WTC11 (cell line): ENCODE data around the gene CD3G. TPM values are rescaled to one million over a fixed set of nuclear protein-coding genes. Genes with fewer than 3 reads are reported as not detected.

Experiments used
- ATAC-seq: fragments of 200-7000 bp; cut with Tn5 transposase; 2 replicates; pipeline ENCODE4 v1.10.0; 2021; ENCODE audit warnings: mild to moderate bottlenecking, moderate library complexity
- CTCF ChIA-PET: fragments of 300-600 bp; sonication (Branson Sonifier 250); formaldehyde crosslinking; loops from one replicate; lab custom pipeline; 2021; ENCODE audit warnings: antibody characterized with exemption; lab: Charles Lee
- POLR2A ChIA-PET: fragments of 350-600 bp; sonication (Branson Sonifier 250); formaldehyde crosslinking; loops from one replicate; lab custom pipeline; 2021; ENCODE audit warnings: antibody characterized with exemption; lab: Charles Lee
- DNase-seq: peaks from one replicate; pipeline ENCODE4 v3.0.0; 2021; ENCODE audit warnings: low spot score
- H3K27ac Mint-ChIP-seq: 2 replicates; pipeline ENCODE4 v1.8.0; 2021; ENCODE audit warnings: mixed read lengths
- H3K27me3 Mint-ChIP-seq: 2 replicates; pipeline ENCODE4 v1.8.0; 2021; ENCODE audit warnings: low read depth, mild to moderate bottlenecking, moderate library complexity, mixed read lengths
- H3K36me3 Mint-ChIP-seq: 2 replicates; pipeline ENCODE4 v1.8.0; 2021; ENCODE audit warnings: mixed read lengths
- H3K4me1 Mint-ChIP-seq: 2 replicates; pipeline ENCODE4 v1.8.0; 2022; ENCODE audit warnings: mixed read lengths
- H3K4me3 Mint-ChIP-seq: 2 replicates; pipeline ENCODE4 v1.8.0; 2021; ENCODE audit warnings: mild to moderate bottlenecking, moderate library complexity, mixed read lengths
- H3K9me3 Mint-ChIP-seq: 2 replicates; pipeline ENCODE4 v1.8.0; 2021; ENCODE audit warnings: mixed read lengths
- ATF3 ChIP-seq: sonication (generic); formaldehyde crosslinking; conservative IDR thresholded peaks from 2 replicates; pipeline ENCODE4 v1.8.1; 2022; ENCODE audit warnings: mild to moderate bottlenecking, missing genetic modification reagents
- ELF4 ChIP-seq: sonication (generic); formaldehyde crosslinking; IDR thresholded peaks from 2 replicates; pipeline ENCODE4 v1.8.1; 2022; ENCODE audit warnings: low read depth, mild to moderate bottlenecking, moderate library complexity, missing genetic modification reagents
- GABPB1 ChIP-seq: sonication (generic); formaldehyde crosslinking; IDR thresholded peaks from 2 replicates; pipeline ENCODE4 v1.8.1; 2023; ENCODE audit warnings: mild to moderate bottlenecking, missing genetic modification reagents
- MYBL2 ChIP-seq: sonication (generic); formaldehyde crosslinking; IDR thresholded peaks from 2 replicates; pipeline ENCODE4 v1.8.1; 2023; ENCODE audit warnings: mild to moderate bottlenecking, moderate library complexity, missing genetic modification reagents
- NFATC4 ChIP-seq: fragments of 250-450 bp; sonication (Bioruptor Pico); IDR thresholded peaks from 2 replicates; pipeline ENCODE4 v1.9.0; 2021; ENCODE audit warnings: mild to moderate bottlenecking
- NR1H2 ChIP-seq: sonication (generic); formaldehyde crosslinking; IDR thresholded peaks from 2 replicates; pipeline ENCODE4 v1.9.0; 2021; ENCODE audit warnings: mild to moderate bottlenecking, moderate library complexity, missing genetic modification reagents
- RELA ChIP-seq: sonication (generic); formaldehyde crosslinking; IDR thresholded peaks from 2 replicates; pipeline ENCODE4 v1.8.1; 2022; ENCODE audit warnings: missing genetic modification reagents, mild to moderate bottlenecking, borderline replicate concordance
- TCF7 ChIP-seq: sonication (generic); formaldehyde crosslinking; IDR thresholded peaks from 2 replicates; pipeline ENCODE4 v1.8.0; 2022; ENCODE audit warnings: mild to moderate bottlenecking, low read depth, missing genetic modification reagents, moderate library complexity
- TEAD1 ChIP-seq: sonication (generic); formaldehyde crosslinking; IDR thresholded peaks from 2 replicates; pipeline ENCODE4 v1.8.0; 2022; ENCODE audit warnings: mild to moderate bottlenecking, missing genetic modification reagents
- ZNF232 ChIP-seq: sonication (generic); formaldehyde crosslinking; IDR thresholded peaks from 2 replicates; pipeline ENCODE4 v1.8.0; 2022; ENCODE audit warnings: mild to moderate bottlenecking, missing genetic modification reagents
- ZNF263 ChIP-seq: sonication (generic); formaldehyde crosslinking; IDR thresholded peaks from 2 replicates; pipeline ENCODE4 v1.8.1; 2022; ENCODE audit warnings: low read depth, mild to moderate bottlenecking, moderate library complexity, missing genetic modification reagents
- ZNF396 ChIP-seq: fragments of 250-450 bp; sonication (Bioruptor Pico); IDR thresholded peaks from 2 replicates; pipeline ENCODE4 v1.8.0; 2021; ENCODE audit warnings: mild to moderate bottlenecking, moderate library complexity, borderline replicate concordance
- ZNF416 ChIP-seq: fragments of 250-450 bp; sonication (Bioruptor Pico); IDR thresholded peaks from 2 replicates; pipeline ENCODE4 v1.9.0; 2021; ENCODE audit warnings: mild to moderate bottlenecking, inconsistent platforms
- ZNF532 ChIP-seq: fragments of 250-450 bp; sonication (Bioruptor Pico); IDR thresholded peaks from 2 replicates; pipeline ENCODE4 v1.9.0; 2021; ENCODE audit warnings: mild to moderate bottlenecking, borderline replicate concordance
- total RNA-seq: library from RNA; stranded (reverse); gene quantifications from 3 replicates; pipeline ENCODE4 v1.2.3, GENCODE V29; 2021
- TF ChIP-seq, protein P1 (sequence below): fragments of 250-450 bp; sonication (Bioruptor Pico); IDR thresholded peaks from 2 replicates; pipeline ENCODE4 v1.9.0; 2021; ENCODE audit warnings: mild to moderate bottlenecking
- TF ChIP-seq, protein P2 (sequence below): sonication (generic); formaldehyde crosslinking; IDR thresholded peaks from 2 replicates; pipeline ENCODE4 v1.8.1; 2023; ENCODE audit warnings: mild to moderate bottlenecking, missing genetic modification reagents, moderate library complexity
- TF ChIP-seq, protein P3 (sequence below): fragments of 250-450 bp; sonication (Bioruptor Pico); conservative IDR thresholded peaks from 2 replicates; pipeline ENCODE4 v1.9.0; 2021; ENCODE audit warnings: mild to moderate bottlenecking

Gene CD3G
- total RNA-seq, 1 experiment from 2014 or later: 0.20 TPM

DNA sequence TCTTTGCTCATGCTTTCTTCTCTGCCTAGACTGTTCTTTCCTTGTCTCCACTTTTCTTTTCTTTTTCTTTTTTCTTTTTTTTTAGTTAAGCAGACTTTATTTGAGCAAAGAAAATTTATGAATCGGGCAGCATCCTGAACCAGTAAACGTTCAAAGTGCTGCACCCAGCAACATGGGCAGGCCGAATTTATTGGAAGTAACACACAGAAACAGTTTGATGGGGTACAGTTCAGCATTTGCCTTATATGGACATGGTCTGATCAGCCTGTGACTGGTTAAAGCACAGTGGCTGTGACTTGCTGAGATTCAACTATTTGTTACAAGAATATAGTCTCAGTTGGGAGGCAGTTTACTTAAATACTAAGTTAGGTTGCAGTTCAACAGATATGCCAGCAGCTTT, 23.6 kb upstream of the CD3G start:
- no peak overlapping the region for H3K4me3 Mint-ChIP-seq
- TF ChIP-seq MYBL2 (CRISPR knock-in tag) (no peak), ZNF396 (CRISPR knock-in tag) (no peak), ATF3 (no peak), ELF4 (no peak), ZNF232 (CRISPR knock-in tag) (no peak), RELA (CRISPR knock-in tag) (no peak), ZNF416 (CRISPR knock-in tag) (no peak), ZNF263 (CRISPR knock-in tag) (no peak), NFATC4 (no peak), GABPB1 (CRISPR knock-in tag) (no peak), TCF7 (no peak), NR1H2 (CRISPR knock-in tag) (no peak), TEAD1 (CRISPR knock-in tag) (no peak), ZNF532 (CRISPR knock-in tag) (no peak)
- TF ChIP-seq, protein P1, sequence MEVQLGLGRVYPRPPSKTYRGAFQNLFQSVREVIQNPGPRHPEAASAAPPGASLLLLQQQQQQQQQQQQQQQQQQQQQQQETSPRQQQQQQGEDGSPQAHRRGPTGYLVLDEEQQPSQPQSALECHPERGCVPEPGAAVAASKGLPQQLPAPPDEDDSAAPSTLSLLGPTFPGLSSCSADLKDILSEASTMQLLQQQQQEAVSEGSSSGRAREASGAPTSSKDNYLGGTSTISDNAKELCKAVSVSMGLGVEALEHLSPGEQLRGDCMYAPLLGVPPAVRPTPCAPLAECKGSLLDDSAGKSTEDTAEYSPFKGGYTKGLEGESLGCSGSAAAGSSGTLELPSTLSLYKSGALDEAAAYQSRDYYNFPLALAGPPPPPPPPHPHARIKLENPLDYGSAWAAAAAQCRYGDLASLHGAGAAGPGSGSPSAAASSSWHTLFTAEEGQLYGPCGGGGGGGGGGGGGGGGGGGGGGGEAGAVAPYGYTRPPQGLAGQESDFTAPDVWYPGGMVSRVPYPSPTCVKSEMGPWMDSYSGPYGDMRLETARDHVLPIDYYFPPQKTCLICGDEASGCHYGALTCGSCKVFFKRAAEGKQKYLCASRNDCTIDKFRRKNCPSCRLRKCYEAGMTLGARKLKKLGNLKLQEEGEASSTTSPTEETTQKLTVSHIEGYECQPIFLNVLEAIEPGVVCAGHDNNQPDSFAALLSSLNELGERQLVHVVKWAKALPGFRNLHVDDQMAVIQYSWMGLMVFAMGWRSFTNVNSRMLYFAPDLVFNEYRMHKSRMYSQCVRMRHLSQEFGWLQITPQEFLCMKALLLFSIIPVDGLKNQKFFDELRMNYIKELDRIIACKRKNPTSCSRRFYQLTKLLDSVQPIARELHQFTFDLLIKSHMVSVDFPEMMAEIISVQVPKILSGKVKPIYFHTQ (CRISPR knock-in tag): no peak
- TF ChIP-seq, protein P2, sequence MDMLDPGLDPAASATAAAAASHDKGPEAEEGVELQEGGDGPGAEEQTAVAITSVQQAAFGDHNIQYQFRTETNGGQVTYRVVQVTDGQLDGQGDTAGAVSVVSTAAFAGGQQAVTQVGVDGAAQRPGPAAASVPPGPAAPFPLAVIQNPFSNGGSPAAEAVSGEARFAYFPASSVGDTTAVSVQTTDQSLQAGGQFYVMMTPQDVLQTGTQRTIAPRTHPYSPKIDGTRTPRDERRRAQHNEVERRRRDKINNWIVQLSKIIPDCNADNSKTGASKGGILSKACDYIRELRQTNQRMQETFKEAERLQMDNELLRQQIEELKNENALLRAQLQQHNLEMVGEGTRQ (CRISPR knock-in tag): no peak
- TF ChIP-seq, protein P3, sequence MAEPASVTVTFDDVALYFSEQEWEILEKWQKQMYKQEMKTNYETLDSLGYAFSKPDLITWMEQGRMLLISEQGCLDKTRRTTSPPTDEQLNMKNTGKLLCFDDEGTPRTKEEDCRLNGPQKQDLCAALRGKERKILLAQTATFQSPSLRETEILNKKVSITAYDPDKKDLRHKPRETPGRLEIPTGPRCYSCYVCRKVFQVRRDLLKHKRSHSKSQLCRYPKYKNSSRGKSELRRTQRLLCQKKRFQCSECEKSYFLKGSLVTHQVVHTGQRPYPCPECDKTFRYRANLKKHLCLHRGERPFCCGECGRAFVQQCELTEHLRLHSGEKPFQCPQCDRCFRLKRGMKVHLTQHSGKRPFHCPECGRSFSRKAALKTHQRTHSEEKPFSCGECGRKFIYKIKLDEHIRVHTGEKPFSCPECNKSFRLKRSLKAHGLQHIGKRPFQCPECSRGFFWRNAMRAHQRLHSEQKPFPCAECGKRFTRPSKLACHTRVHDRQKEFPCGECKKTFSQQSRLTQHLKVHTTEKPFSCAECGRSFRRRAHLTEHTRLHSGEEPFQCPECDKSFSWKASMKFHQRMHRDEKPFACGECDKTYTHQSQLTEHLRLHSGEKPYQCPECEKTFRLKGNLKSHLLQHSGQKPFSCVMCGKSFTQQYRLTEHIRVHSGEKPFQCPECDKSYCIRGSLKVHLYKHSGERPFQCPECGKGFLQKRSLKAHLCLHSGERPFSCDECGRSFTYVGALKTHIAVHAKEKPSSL (CRISPR knock-in tag): no peak
- POLR2A ChIA-PET: no interaction called here

More for the DNA sequence above, 23.6 kb upstream of the CD3G start:
- peaks cover 26% of the 10 kb centered on the region for H3K4me1 Mint-ChIP-seq
- ATAC-seq (no peak), DNase-seq (no peak)
- peaks cover 7% of the 10 kb centered on the region for H3K9me3 Mint-ChIP-seq
- H3K27me3 Mint-ChIP-seq: peaks cover 19% of the 10 kb centered on the region
- H3K36me3 Mint-ChIP-seq: 0 out of 2 replicates have a peak, but pooled peaks cover 3% of the 10 kb centered on the region
- no peak overlapping the region for H3K27ac Mint-ChIP-seq
- CTCF ChIA-PET: no interaction called here
